ENCODE data around the gene TMEM92.

Gene TMEM92

DNA sequence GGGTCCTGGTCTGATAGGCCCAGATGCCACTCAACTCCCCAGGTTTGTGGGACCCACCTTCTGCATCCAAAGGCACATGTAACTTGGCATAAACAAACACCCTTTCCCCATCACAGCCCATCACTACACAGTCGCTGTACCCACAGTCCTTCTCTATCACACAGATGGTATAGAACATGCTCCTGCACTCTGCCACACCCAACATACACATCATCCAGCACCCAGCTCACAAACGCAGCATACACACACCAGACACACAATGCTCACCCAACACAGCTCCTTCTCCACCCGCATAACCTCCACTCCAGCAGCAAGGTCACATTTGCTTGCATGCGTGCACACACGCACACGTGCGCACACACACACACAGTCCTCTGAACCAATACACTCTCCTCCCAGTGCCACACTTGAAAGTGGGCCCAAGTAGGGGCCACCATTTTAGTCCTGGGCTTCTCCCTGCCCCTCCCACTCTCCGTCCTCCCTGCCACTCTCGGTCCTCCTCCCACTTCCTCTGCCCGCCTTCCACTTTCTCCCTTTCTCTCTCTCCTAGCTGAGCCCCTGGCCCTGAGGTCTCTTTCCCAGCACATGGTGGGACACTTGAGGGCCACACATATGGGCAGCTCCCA, 8.5 kb upstream of the TMEM92 start:
- TF ChIP-seq, protein P1, sequence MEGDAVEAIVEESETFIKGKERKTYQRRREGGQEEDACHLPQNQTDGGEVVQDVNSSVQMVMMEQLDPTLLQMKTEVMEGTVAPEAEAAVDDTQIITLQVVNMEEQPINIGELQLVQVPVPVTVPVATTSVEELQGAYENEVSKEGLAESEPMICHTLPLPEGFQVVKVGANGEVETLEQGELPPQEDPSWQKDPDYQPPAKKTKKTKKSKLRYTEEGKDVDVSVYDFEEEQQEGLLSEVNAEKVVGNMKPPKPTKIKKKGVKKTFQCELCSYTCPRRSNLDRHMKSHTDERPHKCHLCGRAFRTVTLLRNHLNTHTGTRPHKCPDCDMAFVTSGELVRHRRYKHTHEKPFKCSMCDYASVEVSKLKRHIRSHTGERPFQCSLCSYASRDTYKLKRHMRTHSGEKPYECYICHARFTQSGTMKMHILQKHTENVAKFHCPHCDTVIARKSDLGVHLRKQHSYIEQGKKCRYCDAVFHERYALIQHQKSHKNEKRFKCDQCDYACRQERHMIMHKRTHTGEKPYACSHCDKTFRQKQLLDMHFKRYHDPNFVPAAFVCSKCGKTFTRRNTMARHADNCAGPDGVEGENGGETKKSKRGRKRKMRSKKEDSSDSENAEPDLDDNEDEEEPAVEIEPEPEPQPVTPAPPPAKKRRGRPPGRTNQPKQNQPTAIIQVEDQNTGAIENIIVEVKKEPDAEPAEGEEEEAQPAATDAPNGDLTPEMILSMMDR (IDR thresholded peaks at IDR 0.05; ENCODE audit: low read length, missing control alignments), result no peak
- H3K4me3 ChIP-seq (replicated peaks; ENCODE audit: low read depth, low read length), result no peak overlapping the region
- DNase-seq (ENCODE audit: low read depth), result no peak

- no peak overlapping the region for H3K4me3 ChIP-seq (replicated peaks; ENCODE audit: low read depth, low read length)
- peak; percentile 83 for DNase-seq (ENCODE audit: low read depth)
- TF ChIP-seq, protein P1 (IDR thresholded peaks at IDR 0.05; ENCODE audit: low read length, missing control alignments), result peak; percentile 26
Observed at GRCh38 chr17:50266384-50267073, 7.7 kb upstream of the TMEM92 start.

DNA sequence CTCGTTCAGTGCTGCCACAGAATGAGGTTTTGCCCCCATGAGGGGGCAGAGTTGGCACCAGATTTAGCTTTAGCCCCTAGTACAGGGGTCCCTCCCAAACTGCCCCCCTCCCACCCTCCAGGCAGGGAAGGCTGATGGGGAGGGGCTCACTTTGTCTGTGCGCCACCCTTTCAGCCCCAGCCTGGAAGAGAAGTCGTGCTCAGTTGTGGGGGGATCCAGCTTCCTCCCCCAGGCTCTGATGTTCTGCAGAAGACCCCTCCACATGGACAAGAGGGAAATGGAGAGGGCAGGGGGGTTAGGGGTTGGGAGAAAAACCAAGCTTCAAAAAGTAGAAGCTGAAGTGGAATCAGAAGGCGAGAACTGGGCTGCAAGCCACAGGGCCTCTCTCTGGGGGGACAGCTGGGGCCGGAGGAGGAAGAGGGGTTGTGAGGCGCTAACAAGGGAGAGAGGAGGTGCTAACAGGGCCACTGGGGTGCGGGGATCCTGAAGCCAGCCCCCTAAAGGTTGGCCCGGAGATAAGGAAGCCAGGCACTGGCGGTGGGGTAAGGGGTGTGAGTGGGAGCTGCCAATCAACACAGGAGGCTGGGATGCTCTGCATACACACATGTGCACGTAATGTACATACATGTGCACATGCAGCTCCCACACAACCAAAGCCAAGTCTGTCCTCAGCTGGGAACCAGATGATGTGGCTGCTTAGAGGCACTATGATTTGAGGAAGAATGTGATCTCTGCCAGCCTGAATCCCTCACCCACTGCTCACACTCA, 7.0 kb upstream of the TMEM92 start:
- H3K4me3 ChIP-seq (replicated peaks; ENCODE audit: low read depth, low read length), result no peak overlapping the region
- peak; percentile 13 for DNase-seq (ENCODE audit: low read depth)
- TF ChIP-seq, protein P1 (IDR thresholded peaks at IDR 0.05; ENCODE audit: low read length, missing control alignments), result no peak

DNA sequence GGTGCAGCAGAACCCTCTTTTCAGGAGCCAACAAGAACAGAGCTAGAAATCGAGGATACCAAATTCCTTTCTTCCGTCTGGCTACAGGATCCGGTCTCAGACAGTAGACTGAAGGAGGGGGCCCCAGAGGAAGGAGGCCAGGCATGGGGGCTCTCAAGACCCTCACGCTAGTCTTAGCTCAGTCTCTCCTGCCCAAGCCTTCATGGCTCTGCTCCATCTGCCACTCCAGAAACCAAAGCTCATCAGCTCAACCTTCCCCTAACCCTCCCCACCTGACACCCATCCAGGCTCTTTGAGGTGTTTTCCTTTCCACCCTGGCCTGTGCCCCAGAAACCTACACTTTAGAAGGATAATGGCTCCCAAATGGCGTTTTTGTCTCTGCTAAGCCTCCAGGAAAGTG, 6.2 kb upstream of the TMEM92 start:
- TF ChIP-seq, protein P1 (IDR thresholded peaks at IDR 0.05; ENCODE audit: low read length, missing control alignments), result no peak
- no peak overlapping the region for H3K4me3 ChIP-seq (replicated peaks; ENCODE audit: low read depth, low read length)
- no peak for DNase-seq (ENCODE audit: low read depth)

DNA sequence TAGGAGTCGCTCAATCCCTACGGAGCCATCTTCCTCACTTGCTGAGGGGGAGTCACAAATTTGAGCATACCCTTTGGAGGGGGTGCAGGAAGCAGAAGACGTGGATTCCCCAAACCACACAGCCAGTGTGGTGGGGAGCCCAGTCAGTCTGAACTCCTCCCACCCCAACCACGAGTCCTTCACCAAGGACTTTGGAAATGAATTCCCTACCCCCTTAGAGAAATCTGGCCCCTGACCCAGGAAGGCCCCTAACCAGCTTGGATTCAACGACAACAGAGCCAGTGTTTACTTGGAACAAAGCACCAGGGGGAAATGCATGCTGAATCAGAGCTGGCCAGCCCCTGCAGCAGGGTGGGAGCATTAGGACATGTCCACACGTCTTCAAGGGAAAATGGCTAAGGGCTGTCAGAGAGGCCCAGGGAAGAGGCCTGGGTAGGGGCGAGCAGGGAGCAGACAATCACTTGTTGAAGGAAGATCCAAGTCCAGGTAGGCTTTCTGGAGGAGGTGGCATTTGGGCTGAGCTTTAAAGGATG, 5.5 kb upstream of the TMEM92 start:
- peak; percentile 52 for DNase-seq (ENCODE audit: low read depth)
- H3K4me3 ChIP-seq (replicated peaks; ENCODE audit: low read depth, low read length), result no peak overlapping the region
- TF ChIP-seq, protein P1 (IDR thresholded peaks at IDR 0.05; ENCODE audit: low read length, missing control alignments), result no peak

DNA sequence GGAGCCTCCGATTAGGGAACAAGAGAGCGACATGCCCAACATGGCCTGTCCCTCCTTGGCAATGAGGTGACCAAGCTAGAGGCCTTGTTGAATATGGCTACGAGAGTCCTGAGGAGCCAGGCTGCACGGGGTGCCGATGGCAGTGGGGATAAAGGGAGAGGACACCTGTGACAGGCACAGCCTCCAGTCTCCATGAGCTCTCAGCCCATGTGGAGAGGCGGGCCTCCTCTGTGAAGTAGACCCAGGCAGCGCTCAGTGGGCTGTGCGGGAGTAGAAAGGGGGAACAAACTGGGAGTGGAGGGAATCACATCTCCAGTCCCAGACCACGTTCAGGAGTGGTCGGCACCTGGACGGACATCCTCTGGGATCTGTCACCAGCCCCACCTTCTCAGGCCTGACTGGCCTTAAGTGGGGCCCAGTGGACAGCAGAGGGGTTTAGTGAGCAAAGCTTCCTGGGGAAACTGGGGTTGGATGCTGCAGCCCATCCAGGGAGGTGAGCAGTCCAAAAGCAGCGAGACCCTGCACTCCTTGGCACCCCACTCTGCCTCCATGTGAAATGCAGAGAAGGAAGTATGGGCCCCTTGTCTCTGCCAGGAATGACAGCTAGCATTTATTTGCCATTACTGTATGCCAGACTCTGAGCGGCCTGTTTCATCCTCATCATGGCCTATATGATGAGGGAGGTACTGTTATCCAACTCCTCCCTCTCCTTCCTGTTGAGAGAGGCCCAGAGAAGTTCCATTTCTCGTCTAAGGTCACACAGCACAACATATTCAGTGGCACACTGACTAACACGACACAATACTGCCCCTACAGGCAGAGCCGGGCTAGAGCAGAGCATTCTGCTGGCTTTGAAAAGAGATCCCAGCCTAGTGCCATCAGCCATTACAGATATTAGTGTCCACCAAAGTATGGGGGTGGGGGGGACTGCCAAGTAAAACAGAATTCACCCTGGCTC, 4.5 kb upstream of the TMEM92 start:
- TF ChIP-seq, protein P1 (IDR thresholded peaks at IDR 0.05; ENCODE audit: low read length, missing control alignments), result peak; percentile 94
- DNase-seq (ENCODE audit: low read depth), result peak; percentile 87
- no peak overlapping the region for H3K4me3 ChIP-seq (replicated peaks; ENCODE audit: low read depth, low read length)

Measured in fibroblast of pulmonary artery (primary cell).